GM15510 (cell line): ENCODE results near the gene PPP1R14D.

ENCODE experiments used
- POLR2A ChIP-seq: IDR thresholded peaks from 3 replicates; pipeline ENCODE4 v1.6.1; 2011; ENCODE audit warnings: borderline replicate concordance; ENCODE audit not compliant: insufficient read length; ENCODE audit errors: extremely low read depth

Gene PPP1R14D

DNA sequence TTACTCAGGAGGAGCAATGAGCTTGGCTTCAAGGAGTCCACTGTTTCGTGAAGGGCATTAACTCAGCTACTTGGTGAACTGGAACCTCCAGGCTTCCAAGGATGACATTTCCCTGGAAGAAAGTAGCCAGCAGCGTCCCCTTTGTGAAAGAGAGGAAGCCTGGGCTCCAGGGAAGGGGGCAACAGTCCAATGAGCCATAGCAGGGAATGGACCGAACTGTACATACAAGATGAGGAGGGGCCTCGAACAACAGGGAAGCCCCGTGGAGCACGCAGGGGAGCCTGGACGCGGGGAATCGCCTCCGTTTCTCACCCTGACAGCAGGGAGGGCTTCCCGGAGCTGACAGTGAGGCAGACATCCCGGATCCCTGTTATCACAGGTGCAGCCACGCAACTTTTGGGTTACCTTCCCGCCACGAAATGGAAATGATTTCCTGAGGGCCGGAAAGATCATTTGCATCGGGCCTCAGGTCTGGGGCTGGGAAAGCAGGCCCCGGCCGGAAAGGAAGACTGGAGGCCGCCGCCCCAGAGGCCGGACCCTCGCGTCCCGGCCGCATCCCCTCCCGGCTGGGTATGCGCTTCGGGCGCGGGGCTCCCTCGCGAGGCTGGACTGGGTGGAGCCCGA lies 14.9 kb upstream of the PPP1R14D start:
- no peak for TF ChIP-seq POLR2A

DNA sequence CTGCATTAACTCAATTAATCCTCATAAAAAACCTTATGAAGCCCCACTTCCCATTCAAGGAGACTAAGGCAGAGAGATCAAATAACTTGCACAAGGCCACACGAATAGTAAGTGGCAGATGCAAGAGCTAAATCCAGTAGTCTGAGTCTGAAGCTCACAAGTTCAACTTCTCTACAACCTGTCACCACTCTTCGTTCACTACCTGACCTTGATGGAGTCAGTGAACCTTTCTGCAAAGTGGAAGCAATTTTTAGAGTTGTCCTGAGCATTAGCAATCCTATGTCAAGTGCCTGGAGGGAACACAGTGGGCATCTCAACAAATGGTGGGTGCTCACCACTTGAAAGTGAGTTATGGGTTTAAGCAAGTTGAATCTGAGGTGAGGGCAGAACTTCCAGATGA lies 13.2 kb upstream of the PPP1R14D start:
- no peak for TF ChIP-seq POLR2A

DNA sequence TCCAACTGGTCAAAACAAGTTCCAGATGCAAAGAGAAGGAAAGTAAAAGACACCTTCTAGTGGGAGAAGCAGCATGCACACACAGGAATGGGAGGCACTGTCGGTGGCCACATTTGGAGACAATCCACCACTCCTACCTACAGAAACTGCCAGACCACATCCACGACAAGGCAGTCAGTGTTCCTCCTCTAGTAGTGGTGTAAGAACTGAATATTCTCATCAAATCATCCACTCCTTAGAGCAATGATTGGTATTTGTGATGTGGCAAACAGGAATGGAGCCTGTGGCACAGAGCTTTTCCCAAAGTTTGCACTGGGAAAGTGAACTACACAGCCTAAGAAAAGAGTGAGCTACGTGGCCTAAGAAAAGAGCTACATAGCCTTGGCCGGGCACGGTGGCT lies 10.2 kb upstream of the PPP1R14D start:
- no peak for TF ChIP-seq POLR2A

DNA sequence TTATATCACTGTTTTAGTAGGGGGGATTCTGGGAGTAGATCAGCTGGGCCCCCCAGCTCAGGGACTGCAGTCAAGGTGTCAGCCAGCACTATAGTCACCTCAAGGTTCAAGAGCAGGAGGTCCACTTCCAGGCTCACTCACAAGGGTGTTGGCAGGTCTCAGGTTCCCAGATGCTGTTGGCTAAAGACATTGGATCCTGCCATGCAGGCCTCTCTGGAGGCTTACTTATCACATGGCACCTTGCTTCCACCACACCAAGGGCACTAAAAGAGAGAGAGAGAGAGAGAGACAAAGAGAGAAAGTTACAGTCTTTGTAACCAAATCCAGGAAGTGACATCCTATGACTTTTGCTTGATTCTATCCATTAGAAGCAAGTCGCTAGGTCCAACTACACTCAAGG lies 7.5 kb upstream of the PPP1R14D start:
- no peak for TF ChIP-seq POLR2A

DNA sequence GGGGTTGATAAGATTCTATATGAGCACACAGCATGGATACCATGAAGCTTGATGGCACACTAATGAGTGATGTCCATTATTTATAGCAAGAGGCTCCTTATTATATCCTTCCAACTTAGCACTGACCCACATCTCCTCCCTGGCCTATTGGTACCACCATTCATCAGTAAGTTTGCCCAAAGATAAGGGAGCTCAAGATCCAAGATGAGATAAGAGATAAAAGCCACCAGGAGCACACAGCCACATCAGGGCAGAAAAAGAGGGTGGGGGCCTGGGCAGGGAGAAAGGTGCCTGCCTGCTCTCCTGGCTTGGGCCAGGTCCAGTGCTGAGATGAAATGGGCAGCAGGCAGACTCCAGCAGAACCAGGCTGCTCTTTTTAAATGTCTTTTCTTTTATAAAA lies 4.4 kb upstream of the PPP1R14D start:
- no peak for TF ChIP-seq POLR2A

DNA sequence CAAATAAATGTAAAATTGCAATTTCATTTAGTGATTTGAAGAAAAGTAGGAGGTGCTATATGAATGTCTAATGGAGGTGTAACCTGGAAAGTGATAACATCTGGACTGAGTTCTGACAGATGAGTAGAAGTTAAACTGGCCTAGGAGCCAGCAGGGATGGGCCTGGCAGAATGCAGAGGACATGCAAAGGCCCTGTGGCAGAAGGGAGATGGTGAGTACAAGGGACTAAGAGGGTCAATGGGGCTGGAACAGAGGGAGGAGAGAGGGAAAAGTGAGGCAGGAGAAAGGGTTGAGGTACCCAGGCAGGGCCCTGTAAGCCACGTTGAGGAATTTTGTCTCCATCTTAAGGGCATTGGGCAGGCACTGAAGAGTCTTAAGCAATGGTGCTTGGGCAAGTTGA lies 3.4 kb upstream of the PPP1R14D start:
- no peak for TF ChIP-seq POLR2A

DNA sequence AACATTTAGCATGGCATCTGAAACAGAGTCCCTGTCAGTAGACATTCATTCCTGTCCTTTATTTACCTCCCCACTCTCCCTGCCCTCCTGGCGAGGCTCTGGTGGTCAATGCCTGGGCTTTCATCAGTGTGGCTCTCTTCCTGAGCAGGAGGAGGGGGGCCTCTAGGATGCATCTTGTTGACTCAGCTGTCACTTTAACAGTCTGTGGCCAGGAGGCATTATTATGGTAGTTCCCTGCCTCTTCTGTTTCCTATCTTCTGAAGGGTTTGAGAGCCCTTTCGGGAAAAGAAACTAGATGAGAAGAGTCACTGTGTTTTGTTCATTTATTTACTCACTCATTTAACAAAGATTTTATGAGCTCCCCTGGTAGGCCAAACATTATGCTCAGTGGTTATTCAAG lies 2.4 kb upstream of the PPP1R14D start:
- TF ChIP-seq POLR2A = no peak

DNA sequence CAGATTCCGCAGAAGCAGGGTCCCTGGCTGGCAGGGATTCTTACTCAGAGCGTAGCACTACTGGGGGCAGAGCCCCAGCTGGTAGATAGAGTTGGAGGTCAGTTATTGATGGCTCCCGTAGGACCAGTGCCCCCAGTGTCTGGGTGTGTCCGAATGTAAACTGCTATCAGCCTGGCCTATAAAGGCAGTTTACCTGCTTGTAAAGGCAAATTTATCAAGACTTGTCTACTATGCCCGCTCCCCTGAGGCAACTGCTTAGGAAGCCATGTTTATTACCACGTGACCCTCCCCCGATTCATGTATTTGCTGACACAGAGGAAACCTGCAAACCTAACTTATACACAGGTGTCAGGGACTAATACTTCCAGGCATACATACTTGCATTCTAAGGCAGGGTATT lies 607 bp upstream of the PPP1R14D start:
- TF ChIP-seq POLR2A = no peak

DNA sequence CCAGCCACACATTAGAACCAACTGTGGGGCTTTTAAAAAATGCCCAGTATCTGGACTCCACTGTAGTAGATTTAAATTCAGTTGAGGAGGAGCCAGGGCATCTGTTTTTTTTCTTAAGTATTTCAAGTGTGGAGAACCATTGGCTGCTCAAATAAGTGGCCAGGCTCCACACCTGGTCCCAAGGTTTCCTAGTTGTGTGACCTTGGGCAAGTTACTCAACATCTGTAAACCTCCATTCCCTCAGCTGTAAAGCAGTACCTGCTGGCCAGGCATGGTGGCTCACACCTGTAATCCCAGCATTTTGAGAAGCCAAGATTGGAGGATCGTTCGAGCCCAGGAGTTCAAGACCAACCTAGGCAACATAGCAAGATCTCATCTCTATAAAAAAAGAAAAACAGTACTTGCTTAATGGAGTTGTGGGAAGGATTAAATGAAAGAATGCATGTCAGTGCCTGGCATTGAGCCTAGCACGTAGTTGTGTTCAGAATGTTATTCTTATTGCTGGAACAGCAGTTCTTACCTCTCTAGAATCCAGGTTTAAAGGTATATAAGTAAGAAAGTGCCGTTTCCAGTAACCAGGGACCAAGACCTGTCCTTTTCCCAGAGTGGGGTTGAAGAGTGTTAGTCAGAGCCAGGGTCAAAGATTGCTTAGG lies 2.0 kb downstream of the PPP1R14D start:
- no peak for TF ChIP-seq POLR2A

DNA sequence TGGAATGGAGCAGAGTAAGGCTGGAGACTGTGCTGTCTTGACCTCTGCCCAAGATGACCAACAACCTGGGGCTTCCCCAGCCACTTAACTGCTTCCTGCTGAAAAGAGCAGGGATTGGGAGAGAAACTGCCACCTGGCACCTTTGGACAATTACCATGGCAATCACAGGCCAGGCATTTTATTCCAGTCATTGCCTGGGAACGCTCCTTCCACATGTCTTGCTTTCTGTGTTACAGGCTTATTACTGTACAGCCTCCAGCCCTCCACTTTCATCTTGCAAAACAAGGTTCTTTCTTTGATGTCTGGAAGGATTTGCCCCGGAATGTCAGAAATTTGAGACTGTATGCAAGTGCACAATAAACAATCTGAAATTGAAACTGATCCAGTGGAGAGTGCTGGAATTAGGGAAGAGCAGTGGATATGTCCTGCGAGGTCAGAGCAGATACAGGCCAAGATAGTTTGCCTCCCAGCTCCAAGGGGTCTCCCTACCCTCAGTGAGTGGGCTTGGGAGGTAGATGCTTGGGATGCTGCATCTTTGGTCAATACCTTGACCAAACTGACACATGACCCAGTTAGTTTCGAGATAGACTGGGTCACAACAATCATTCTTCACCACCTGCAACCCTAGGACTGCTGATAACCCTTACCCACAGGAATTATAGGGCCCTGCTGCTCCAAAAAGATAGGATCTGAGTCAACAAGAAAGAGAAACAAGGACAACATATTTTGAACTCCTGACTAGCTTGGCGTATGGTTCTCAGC lies 2.7 kb downstream of the PPP1R14D start:
- no peak for TF ChIP-seq POLR2A

DNA sequence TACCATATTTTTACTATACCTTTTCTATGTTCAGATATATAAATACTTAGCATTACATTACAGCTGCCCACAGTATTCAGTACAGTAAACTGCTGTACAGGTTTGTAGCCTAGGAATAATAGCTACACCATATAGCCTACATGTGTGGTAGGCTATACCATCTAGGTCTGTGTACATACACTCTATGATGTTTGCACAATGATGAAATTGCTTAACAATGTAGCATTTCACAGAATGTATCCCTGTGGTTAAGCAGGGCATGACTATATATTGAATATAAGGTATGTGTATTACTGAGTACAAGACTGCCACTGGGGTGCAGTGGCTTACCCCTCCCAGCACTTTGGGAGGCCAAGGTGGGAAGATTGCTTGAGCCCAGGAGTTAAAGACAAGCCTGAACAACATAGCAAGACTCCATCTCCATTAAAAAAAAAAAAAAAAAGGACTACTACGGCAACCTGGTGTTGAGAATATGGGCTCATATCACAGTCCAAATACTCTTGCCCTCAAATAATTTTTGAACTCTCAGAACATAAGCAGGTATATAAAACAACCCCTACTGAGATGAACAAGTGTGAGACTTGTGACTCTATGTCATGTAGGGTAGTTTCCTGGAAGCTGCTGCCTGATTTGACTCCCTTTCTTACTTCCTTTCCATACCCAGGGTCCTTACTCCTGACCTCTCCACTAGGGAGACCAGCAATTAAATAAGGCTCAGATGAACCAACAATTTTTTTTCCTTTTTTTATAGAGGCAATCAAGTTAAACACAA lies 4.8 kb downstream of the PPP1R14D start:
- TF ChIP-seq POLR2A = no peak

DNA sequence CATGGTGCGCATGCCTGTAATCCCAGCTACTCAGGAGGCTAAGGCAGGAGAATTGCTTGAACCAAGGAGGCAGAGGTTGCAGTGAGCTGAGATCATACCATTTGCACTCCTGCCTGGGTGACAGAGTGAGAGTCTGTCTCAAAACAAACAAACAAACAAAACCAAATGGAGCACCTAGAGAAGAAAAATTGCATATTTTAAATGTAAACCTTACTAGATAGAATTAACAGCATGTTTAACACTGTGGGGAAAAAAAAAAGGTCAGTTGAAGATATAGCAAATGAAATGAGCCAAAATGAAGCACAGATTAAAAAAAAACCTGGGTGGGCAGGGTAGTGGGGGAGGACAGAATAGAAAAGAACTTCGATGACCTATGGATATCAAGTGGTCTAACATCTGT lies 7.3 kb downstream of the PPP1R14D start:
- TF ChIP-seq POLR2A = no peak

DNA sequence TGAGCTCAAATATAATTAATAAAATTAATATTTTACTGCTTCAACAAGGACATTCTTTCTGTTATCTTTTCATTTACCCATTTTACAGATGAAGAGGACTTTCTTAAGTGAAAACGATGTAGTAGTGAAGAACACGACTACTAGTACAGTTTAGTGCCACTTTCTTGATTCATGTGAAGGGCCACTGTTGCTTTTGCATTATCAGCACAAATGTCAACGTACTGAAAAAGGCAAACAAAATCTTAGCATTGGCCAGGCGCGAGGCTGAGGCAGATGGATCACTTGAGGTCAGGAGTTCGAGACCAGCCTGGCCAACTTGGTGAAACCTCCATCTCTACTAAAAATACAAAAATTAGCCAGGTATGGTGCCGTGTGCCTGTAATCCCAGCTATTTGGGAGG lies 9.5 kb downstream of the PPP1R14D start:
- no peak for TF ChIP-seq POLR2A

DNA sequence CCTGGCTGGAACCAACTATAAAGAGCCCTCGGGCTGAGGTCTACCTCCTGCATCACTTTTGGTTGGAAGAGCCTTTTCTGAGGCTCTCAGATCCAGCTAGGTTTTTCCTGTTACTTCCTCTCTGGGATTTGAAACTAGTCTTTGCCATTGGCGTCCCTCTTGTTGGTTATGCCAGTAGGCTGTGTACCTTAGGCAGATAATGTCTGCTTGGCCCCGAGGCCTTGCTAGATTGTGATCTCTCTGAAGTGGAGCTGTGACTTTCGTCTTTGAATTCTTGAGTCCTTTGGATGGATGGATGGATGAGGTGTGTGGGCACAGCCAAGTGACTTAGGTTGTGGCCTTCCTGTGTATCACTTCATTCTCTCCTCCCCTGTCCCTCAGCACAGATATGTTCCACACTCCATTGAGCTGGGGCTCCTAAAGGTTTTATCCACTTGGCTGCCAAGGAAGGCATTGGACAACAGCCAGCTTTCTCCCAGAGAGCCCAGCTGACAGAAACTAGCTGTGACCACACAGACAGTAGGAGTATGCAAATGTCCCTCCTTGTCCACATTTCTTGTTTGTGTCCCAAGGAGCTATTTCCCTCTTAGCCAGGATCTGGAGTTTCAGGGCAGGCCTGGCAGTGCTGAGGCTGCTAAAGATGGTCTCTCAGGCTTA lies 13.3 kb downstream of the PPP1R14D start:
- no peak for TF ChIP-seq POLR2A
